Measurements from ENCODE around the gene IL32.
A peak's percentile ranks its signal among the peaks of the same experiment; 100 is the strongest.

IL32 gene

GRCh38 chr16:3027983-3028715 is 37.3 kb upstream of the IL32 start:
- Histone ChIP-seq H3K4me3 (ENCODE audit: control insufficient read depth in 1 of 7, extremely low read depth in 1 of 7, insufficient read depth in 4 of 7, low read depth in 2 of 7, low read length in 6 of 7) (peak overlapping the region in 2 of 7 experiments; percentile 42 to 43), H3K4me1 (ENCODE audit: control extremely low read depth in 1 of 4, control insufficient read depth in 4 of 4, insufficient read depth in 4 of 4, low read length in 3 of 4) (peaks cover 0 to 32% (median 30%) of the 10 kb centered on the region in 4 experiments), H3K9me3 (ENCODE audit: control extremely low read depth in 1 of 5, control insufficient read depth in 4 of 5, insufficient read depth in 2 of 5, low read depth in 1 of 5, low read length in 4 of 5) (no peaks in the 10 kb centered on the region), H3K36me3 (ENCODE audit: control insufficient read depth in 4 of 4, insufficient read depth in 4 of 4, low read length in 3 of 4) (peaks cover 5 to 22% (median 19%) of the 10 kb centered on the region in 4 experiments), H3K27ac (ENCODE audit: insufficient read depth in 1 of 2, low read depth in 1 of 2, low read length in 2 of 2, poor library complexity in 1 of 2, severe bottlenecking in 2 of 2) (no peak overlapping the region), H3K27me3 (replicated peaks in 2 of 5; ENCODE audit: control insufficient read depth in 4 of 5, insufficient read depth in 5 of 5, low read length in 4 of 5) (peaks cover 0 to 47% (median 26%) of the 10 kb centered on the region in 5 experiments)
- POLR2A ChIA-PET = interaction anchor here (0.8 to 1.6 kb wide), 5 partner anchors 10 to 1388 kb away, joined by 3 to 7 read pairs (median 5); partner anchors contain the start of gene CLDN6
- DNase-seq = peak; percentile 84 to 90 (median 89)
- 7% methylated on average over 38 of the region's 58 CpGs for WGBS (ENCODE audit: insufficient coverage)
- CTCF ChIA-PET = interaction anchor here (0.6 to 12.5 kb wide), 22 partner anchors 7 to 1108 kb away, joined by 3 to 197 read pairs (median 4); partner anchors contain the start of genes BICDL2, CLDN6, CLDN9 and HCFC1R1

GRCh38 chr16:3028716-3029319 is 36.6 kb upstream of the IL32 start:
- WGBS (ENCODE audit: insufficient coverage) = 41% methylated on average over 12 of the region's 15 CpGs
- ChIA-PET CTCF (interaction anchor here (0.6 to 12.5 kb wide), 20 partner anchors 8 to 1109 kb away, joined by 3 to 197 read pairs (median 6); partner anchors contain the start of genes BICDL2, CLDN6, CLDN9 and HCFC1R1), POLR2A (interaction anchor here (0.8 to 1.6 kb wide), 4 partner anchors 8 to 1387 kb away, joined by 3 to 7 read pairs (median 4); no protein-coding TSS in a partner anchor)
- Histone ChIP-seq H3K27ac (ENCODE audit: insufficient read depth in 1 of 2, low read depth in 1 of 2, low read length in 2 of 2, poor library complexity in 1 of 2, severe bottlenecking in 2 of 2) (no peak overlapping the region), H3K36me3 (ENCODE audit: control insufficient read depth in 4 of 4, insufficient read depth in 4 of 4, low read length in 3 of 4) (peaks cover 5 to 22% (median 19%) of the 10 kb centered on the region in 4 experiments), H3K9me3 (ENCODE audit: control extremely low read depth in 1 of 5, control insufficient read depth in 4 of 5, insufficient read depth in 2 of 5, low read depth in 1 of 5, low read length in 4 of 5) (no peaks in the 10 kb centered on the region), H3K27me3 (replicated peaks in 2 of 5; ENCODE audit: control insufficient read depth in 4 of 5, insufficient read depth in 5 of 5, low read length in 4 of 5) (peaks cover 0 to 54% (median 31%) of the 10 kb centered on the region in 5 experiments), H3K4me3 (ENCODE audit: control insufficient read depth in 1 of 7, extremely low read depth in 1 of 7, insufficient read depth in 4 of 7, low read depth in 2 of 7, low read length in 6 of 7) (no peak overlapping the region), H3K4me1 (ENCODE audit: control extremely low read depth in 1 of 4, control insufficient read depth in 4 of 4, insufficient read depth in 4 of 4, low read length in 3 of 4) (peaks cover 0 to 25% (median 23%) of the 10 kb centered on the region in 4 experiments)
- no peak for DNase-seq

DNA sequence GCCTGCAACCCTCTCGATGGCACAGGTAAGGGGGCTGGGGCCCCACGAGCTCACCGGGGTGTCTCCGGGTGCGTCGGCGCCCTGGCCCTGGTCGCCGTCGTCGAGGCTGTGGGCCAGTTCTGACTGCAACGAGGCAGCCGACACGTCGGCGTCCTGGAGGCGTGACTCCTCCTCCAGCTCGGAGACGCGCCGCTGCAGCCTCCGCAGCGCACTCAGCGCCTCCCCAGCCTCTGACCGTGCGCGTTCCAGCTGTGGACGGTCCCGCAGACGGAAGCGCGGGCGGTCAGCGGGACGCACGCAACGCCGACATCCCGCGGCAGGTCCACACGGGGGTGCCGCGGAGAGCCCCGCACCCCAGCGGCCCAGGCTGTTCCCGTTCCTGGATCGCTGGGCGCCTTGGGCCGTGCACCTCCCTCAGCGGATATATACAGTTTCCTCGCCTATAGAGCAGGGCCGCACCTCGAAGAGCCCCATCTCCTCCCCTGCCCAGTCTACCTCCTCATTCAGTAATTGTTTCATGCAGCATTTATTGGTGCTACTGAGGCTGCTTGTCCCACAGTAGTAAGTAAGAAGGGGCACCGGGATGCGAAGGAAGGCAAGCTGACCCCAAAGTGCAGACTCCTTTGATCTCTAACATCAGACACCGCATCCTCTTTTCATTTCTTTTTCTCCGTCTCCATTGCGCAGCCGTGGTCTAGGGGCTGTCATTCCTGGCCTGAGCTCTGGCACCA is 35.8 kb upstream of the IL32 start:
- ChIA-PET POLR2A (interaction anchor here (1.5 kb wide), 1 partner anchor 9 kb away, joined by 3 read pairs; no protein-coding TSS in a partner anchor), CTCF (interaction anchor here (1.1 to 12.5 kb wide), 13 partner anchors 9 to 99 kb away, joined by 3 to 197 read pairs (median 16); partner anchors contain the start of genes BICDL2, CLDN6, HCFC1R1 and MMP25)
- H3K9me3 ChIP-seq (ENCODE audit: control extremely low read depth in 1 of 5, control insufficient read depth in 4 of 5, insufficient read depth in 2 of 5, low read depth in 1 of 5, low read length in 4 of 5) = no peaks in the 10 kb centered on the region
- 12% methylated on average over 59 of the region's 59 CpGs for WGBS (ENCODE audit: insufficient coverage)
- DNase-seq = no peak
- H3K27ac ChIP-seq (ENCODE audit: insufficient read depth in 1 of 2, low read depth in 1 of 2, low read length in 2 of 2, poor library complexity in 1 of 2, severe bottlenecking in 2 of 2) = no peak overlapping the region
- H3K4me1 ChIP-seq (ENCODE audit: control extremely low read depth in 1 of 4, control insufficient read depth in 4 of 4, insufficient read depth in 4 of 4, low read length in 3 of 4) = peaks cover 0 to 22% (median 21%) of the 10 kb centered on the region in 4 experiments
- peaks cover 5 to 22% (median 19%) of the 10 kb centered on the region in 4 experiments for H3K36me3 ChIP-seq (ENCODE audit: control insufficient read depth in 4 of 4, insufficient read depth in 4 of 4, low read length in 3 of 4)
- H3K4me3 ChIP-seq (ENCODE audit: control insufficient read depth in 1 of 7, extremely low read depth in 1 of 7, insufficient read depth in 4 of 7, low read depth in 2 of 7, low read length in 6 of 7) = peak overlapping the region in 3 of 7 experiments; percentile 1 to 54 (median 6)
- peaks cover 0 to 62% (median 36%) of the 10 kb centered on the region in 5 experiments for H3K27me3 ChIP-seq (replicated peaks in 2 of 5; ENCODE audit: control insufficient read depth in 4 of 5, insufficient read depth in 5 of 5, low read length in 4 of 5)

GRCh38 chr16:3030222-3031212 is 34.9 kb upstream of the IL32 start:
- CTCF ChIA-PET = interaction anchor here (0.8 to 12.5 kb wide), 16 partner anchors 10 to 131 kb away, joined by 3 to 197 read pairs (median 12); partner anchors contain the start of genes BICDL2, CLDN6, HCFC1R1 and MMP25

GRCh38 chr16:3032624-3033023 is 32.8 kb upstream of the IL32 start:
- WGBS (ENCODE audit: insufficient coverage) = 48% methylated on average over 4 of the region's 7 CpGs
- H3K4me1 ChIP-seq (ENCODE audit: control extremely low read depth in 1 of 4, control insufficient read depth in 4 of 4, insufficient read depth in 4 of 4, low read length in 3 of 4) = peaks cover 0 to 33% (median 24%) of the 10 kb centered on the region in 4 experiments
- ChIA-PET POLR2A (no interaction called here), CTCF (interaction anchor here (1.1 to 12.5 kb wide), 12 partner anchors 9 to 434 kb away, joined by 3 to 197 read pairs (median 22); partner anchors contain the start of genes BICDL2, CLDN6, HCFC1R1 and MMP25)
- no peak overlapping the region for H3K27ac ChIP-seq (ENCODE audit: insufficient read depth in 1 of 2, low read depth in 1 of 2, low read length in 2 of 2, poor library complexity in 1 of 2, severe bottlenecking in 2 of 2)
- peaks cover 3 to 91% (median 47%) of the 10 kb centered on the region in 5 experiments for H3K27me3 ChIP-seq (replicated peaks in 2 of 5; ENCODE audit: control insufficient read depth in 4 of 5, insufficient read depth in 5 of 5, low read length in 4 of 5)
- H3K9me3 ChIP-seq (ENCODE audit: control extremely low read depth in 1 of 5, control insufficient read depth in 4 of 5, insufficient read depth in 2 of 5, low read depth in 1 of 5, low read length in 4 of 5) = no peaks in the 10 kb centered on the region
- no peaks in the 10 kb centered on the region for H3K36me3 ChIP-seq (ENCODE audit: control insufficient read depth in 4 of 4, insufficient read depth in 4 of 4, low read length in 3 of 4)
- no peak for DNase-seq
- no peak overlapping the region for H3K4me3 ChIP-seq (ENCODE audit: control insufficient read depth in 1 of 7, extremely low read depth in 1 of 7, insufficient read depth in 4 of 7, low read depth in 2 of 7, low read length in 6 of 7)

More at GRCh38 chr16:3030222-3031212, 34.9 kb upstream of the IL32 start:
- H3K36me3 ChIP-seq (ENCODE audit: control insufficient read depth in 4 of 4, insufficient read depth in 4 of 4, low read length in 3 of 4) = peaks cover 5 to 20% (median 18%) of the 10 kb centered on the region in 4 experiments
- 82% methylated on average over 30 of the region's 33 CpGs for WGBS (ENCODE audit: insufficient coverage)
- peaks cover 0 to 24% (median 21%) of the 10 kb centered on the region in 4 experiments for H3K4me1 ChIP-seq (ENCODE audit: control extremely low read depth in 1 of 4, control insufficient read depth in 4 of 4, insufficient read depth in 4 of 4, low read length in 3 of 4)
- no peak overlapping the region for H3K27ac ChIP-seq (ENCODE audit: insufficient read depth in 1 of 2, low read depth in 1 of 2, low read length in 2 of 2, poor library complexity in 1 of 2, severe bottlenecking in 2 of 2)
- H3K4me3 ChIP-seq (ENCODE audit: control insufficient read depth in 1 of 7, extremely low read depth in 1 of 7, insufficient read depth in 4 of 7, low read depth in 2 of 7, low read length in 6 of 7) = no peak overlapping the region
- DNase-seq = no peak
- no peaks in the 10 kb centered on the region for H3K9me3 ChIP-seq (ENCODE audit: control extremely low read depth in 1 of 5, control insufficient read depth in 4 of 5, insufficient read depth in 2 of 5, low read depth in 1 of 5, low read length in 4 of 5)
- POLR2A ChIA-PET = interaction anchor here (1.5 kb wide), 1 partner anchor 10 kb away, joined by 3 read pairs; no protein-coding TSS in a partner anchor
- peaks cover 0 to 70% (median 39%) of the 10 kb centered on the region in 5 experiments for H3K27me3 ChIP-seq (replicated peaks in 2 of 5; ENCODE audit: control insufficient read depth in 4 of 5, insufficient read depth in 5 of 5, low read length in 4 of 5)
